Measurements from ENCODE around the gene ATP6V1G2.
A peak's percentile ranks its signal among the peaks of the same experiment; 100 is the strongest.
"Not testable (repeated sequence)": the region's sequence is repeated elsewhere in the genome, so short reads cannot be mapped to it uniquely, and the experiment has no call there.

The ATP6V1G2 gene

GRCh38 chr6:31498748-31499147, 47.7 kb downstream of the ATP6V1G2 start:
- Mint-ChIP-seq H3K9me3 (no peaks in the 10 kb centered on the region), H3K27ac (peak overlapping the region; percentile 84), H3K36me3 (ENCODE audit: low read depth) (peaks cover 22% of the 10 kb centered on the region), H3K4me3 (peak overlapping the region; percentile 82), H3K4me1 (ENCODE audit: low read depth) (peaks cover 69% of the 10 kb centered on the region), H3K27me3 (no peaks in the 10 kb centered on the region)
- peak; percentile 41 for DNase-seq

DNA sequence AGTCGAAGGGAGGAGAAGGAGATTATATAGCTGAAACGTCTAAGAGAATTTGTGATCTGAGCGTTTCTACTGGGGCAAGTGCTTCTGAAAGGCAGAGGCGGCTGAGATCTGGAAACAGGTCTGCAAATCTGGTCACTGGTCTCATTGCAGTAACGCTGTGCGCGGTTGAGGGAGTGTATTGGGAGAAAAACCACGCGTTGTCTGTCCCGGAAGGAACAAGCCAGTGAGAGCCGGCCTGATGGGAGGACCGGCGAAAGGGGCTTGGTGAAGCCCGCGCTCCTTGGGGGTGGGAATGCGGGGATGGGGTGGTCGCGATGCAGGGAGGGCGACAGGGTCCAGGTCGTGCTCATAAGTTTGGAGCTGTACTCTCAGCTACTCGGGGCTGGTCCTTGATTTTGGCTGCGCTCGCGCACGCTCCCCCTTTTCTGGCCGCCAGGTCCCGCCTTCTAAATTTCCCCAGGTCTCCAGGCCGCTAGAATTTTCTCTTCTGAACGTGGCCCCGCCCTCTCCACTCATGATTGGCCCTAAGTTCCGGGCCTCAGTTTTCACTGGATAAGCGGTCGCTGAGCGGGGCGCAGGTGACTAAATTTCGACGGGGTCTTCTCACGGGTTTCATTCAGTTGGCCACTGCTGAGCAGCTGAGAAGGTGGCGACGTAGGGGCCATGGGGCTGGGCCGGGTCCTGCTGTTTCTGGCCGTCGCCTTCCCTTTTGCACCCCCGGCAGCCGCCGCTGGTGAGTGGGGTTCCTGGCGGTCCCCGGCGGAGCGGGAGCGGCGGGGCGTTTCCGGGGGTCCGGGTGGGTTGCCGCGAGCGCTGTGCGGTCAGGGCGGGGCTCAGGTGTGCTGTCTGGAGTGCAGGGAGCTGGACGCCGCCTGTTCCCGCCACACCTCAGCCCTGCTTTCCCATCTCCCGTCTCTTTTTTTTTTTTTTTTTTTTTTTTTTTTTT, 48.6 kb downstream of the ATP6V1G2 start, which contains the start of gene MICB:
TSS of gene MICB (plus strand) at position 615 of the 946 bp plus-strand sequence. CDS start at position 664, 49 bp downstream.
- H3K27me3 Mint-ChIP-seq, result no peaks in the 10 kb centered on the region
- peak within 1 kb of the TSS; percentile 82 for H3K4me3 Mint-ChIP-seq
- DNase-seq, result peak; percentile 87
- no peaks in the 10 kb centered on the region for H3K9me3 Mint-ChIP-seq
- peaks cover 22% of the 10 kb centered on the region for H3K36me3 Mint-ChIP-seq (ENCODE audit: low read depth)
- peak within 1 kb of the TSS; percentile 88 for H3K27ac Mint-ChIP-seq
- H3K4me1 Mint-ChIP-seq (ENCODE audit: low read depth), result peaks cover 65% of the 10 kb centered on the region

DNA sequence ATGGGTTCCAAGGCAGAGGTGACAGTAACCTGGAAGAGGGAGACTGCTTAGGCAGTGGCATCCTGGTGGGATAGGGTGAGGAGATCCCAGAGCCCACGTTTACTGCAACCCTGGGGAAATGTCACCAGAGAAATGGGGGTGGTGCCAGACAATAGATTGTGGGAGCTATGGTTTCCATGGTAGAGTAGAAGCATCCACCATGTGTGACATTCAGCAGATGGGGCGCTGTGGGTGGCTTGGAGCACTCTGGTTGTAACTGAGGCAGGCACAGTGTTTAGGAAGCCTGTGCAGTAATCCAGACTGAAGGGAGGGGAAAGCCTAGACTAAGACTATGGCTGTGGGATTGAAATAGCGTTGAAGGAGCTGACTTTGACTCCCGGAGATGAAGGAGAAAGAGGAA, 49.6 kb downstream of the ATP6V1G2 start:
- not testable (repeated sequence) for DNase-seq, H3K9me3 Mint-ChIP-seq, H3K27me3 Mint-ChIP-seq
- peaks cover 64% of the 10 kb centered on the region for H3K4me1 Mint-ChIP-seq (ENCODE audit: low read depth)
- peak overlapping the region; percentile 82 for H3K4me3 Mint-ChIP-seq
- peak overlapping the region; percentile 88 for H3K27ac Mint-ChIP-seq
- peaks cover 22% of the 10 kb centered on the region for H3K36me3 Mint-ChIP-seq (ENCODE audit: low read depth)

- Mint-ChIP-seq H3K4me3 (peak overlapping the region; percentile 93), H3K27me3 (no peaks in the 10 kb centered on the region), H3K9me3 (no peaks in the 10 kb centered on the region), H3K36me3 (ENCODE audit: low read depth) (peaks cover 22% of the 10 kb centered on the region), H3K27ac (peak overlapping the region; percentile 95), H3K4me1 (ENCODE audit: low read depth) (peaks cover 61% of the 10 kb centered on the region)
- DNase-seq, result no peak
Observed at GRCh38 chr6:31495580-31495979, 50.8 kb downstream of the ATP6V1G2 start.
